Esophagus squamous epithelium (tissue), 5 donors: Measurements from ENCODE around the gene KLHL29. TPM values are rescaled to one million over a fixed set of nuclear protein-coding genes. Genes with fewer than 3 reads are reported as not detected.
A peak's percentile ranks its signal among the peaks of the same experiment; 100 is the strongest.

Experiments
- DNase-seq: peaks from one replicate; lab custom pipeline; 2025; lab: John Stamatoyannopoulos, UW
- H3K27ac ChIP-seq, 4 donors: fragments of 200-600 bp; sonication (generic); one replicate each; pipeline ENCODE4 v1.5.1; 2016 to 2019; ENCODE audit warnings: mild to moderate bottlenecking in 1 of 4
- H3K27me3 ChIP-seq, 4 donors: fragments of 200-600 bp; sonication (generic); 1 replicate in 3 of 4; 2 replicates in 1 of 4; pipeline versions ENCODE4 v1.5.1 to v1.6.0; 2017 to 2021; ENCODE audit warnings: antibody characterized with exemption in 1 of 4
- H3K36me3 ChIP-seq, 3 donors: fragments of 200-600 bp; sonication (generic); one replicate each; pipeline ENCODE4 v1.5.1; 2016 to 2019
- H3K4me1 ChIP-seq, 3 donors: fragments of 200-600 bp; sonication (generic); one replicate each; pipeline ENCODE4 v1.5.1; 2017 to 2019
- H3K4me3 ChIP-seq, 4 donors: fragments of 200-600 bp; sonication (generic); 1 replicate in 3 of 4; 2 replicates in 1 of 4; pipeline ENCODE4 v1.5.1; 2016 to 2019; ENCODE audit warnings: mild to moderate bottlenecking in 2 of 4, moderate library complexity in 1 of 4
- H3K9me3 ChIP-seq, 3 donors: fragments of 200-600 bp; sonication (generic); one replicate each; pipeline ENCODE4 v1.5.1; 2016 to 2019
- POLR2A ChIP-seq, 4 donors: fragments of 450-650 bp; IDR thresholded peaks; one replicate each; pipeline ENCODE4 v1.6.1; 2017; ENCODE audit warnings: antibody characterized with exemption in 4 of 4, mild to moderate bottlenecking in 4 of 4, moderate library complexity in 3 of 4
- WGBS, 2 donors: methylation state at CpG; one replicate each; pipeline ENCODE4 v1.1.5; 2018; 5-methylcytosine and 5-hydroxymethylcytosine counted together
- intact Hi-C: fragments of 100-400 bp; cut with DNase I; formaldehyde crosslinking; loops from one replicate; pipeline ENCODE4 v1.15.0; 2022
- total RNA-seq, 4 donors: library from RNA; depleted of rRNA; stranded (reverse); fragments of >200 nt; gene quantifications; one replicate each; pipeline ENCODE4 v1.1.0, GENCODE V29; 2016
- TF ChIP-seq, protein P1 (sequence below), 6 experiments: fragments of 450-650 bp in 4 of 6; fragments of 200-600 bp in 2 of 6; sonication (generic) in 2 of 6; IDR thresholded peaks; one replicate each; pipeline ENCODE4 v1.5.1; 2016 to 2019; ENCODE audit warnings: antibody characterized with exemption in 6 of 6, mild to moderate bottlenecking in 4 of 6, moderate library complexity in 4 of 6
- donor health status: DM: yes; HTN: yes; CAD: no.

Gene KLHL29
- total RNA-seq, 4 donors from 2014 or later: 3.4 to 11.8 (median 5.9) TPM

DNA sequence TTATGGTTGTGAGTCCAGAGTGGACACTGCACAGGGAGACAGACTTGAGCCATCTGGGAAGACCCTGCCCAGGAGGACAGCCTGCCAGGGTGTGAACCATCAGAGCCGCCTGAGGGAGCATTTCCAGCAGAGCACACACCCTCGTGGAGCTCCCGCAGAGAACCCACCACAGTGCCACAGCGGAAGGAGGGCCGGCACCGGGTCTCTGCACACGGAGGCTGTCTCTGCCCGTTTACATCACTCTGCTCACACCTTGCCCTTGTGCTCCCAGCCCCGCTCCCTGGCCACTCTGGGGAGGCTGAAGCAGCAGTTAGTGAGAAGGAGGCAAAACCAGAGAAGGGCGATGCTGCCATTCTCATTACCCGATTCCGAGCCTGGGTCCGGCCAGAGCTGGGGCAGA, 161.9 kb downstream of the KLHL29 start:
- Histone ChIP-seq H3K4me3 (no peak overlapping the region), H3K9me3 (no peaks in the 10 kb centered on the region), H3K27ac (no peak overlapping the region), H3K27me3 (no peaks in the 10 kb centered on the region), H3K36me3 (no peaks in the 10 kb centered on the region), H3K4me1 (peaks cover 8 to 54% (median 19%) of the 10 kb centered on the region in 3 donors)
- no peak for TF ChIP-seq POLR2A (IDR thresholded peaks at IDR 0.05)
- TF ChIP-seq, protein P1, sequence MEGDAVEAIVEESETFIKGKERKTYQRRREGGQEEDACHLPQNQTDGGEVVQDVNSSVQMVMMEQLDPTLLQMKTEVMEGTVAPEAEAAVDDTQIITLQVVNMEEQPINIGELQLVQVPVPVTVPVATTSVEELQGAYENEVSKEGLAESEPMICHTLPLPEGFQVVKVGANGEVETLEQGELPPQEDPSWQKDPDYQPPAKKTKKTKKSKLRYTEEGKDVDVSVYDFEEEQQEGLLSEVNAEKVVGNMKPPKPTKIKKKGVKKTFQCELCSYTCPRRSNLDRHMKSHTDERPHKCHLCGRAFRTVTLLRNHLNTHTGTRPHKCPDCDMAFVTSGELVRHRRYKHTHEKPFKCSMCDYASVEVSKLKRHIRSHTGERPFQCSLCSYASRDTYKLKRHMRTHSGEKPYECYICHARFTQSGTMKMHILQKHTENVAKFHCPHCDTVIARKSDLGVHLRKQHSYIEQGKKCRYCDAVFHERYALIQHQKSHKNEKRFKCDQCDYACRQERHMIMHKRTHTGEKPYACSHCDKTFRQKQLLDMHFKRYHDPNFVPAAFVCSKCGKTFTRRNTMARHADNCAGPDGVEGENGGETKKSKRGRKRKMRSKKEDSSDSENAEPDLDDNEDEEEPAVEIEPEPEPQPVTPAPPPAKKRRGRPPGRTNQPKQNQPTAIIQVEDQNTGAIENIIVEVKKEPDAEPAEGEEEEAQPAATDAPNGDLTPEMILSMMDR (IDR thresholded peaks at IDR 0.05): no peak
- no peak for DNase-seq
- intact Hi-C loops: no loop called here
- 89% methylated on average over 4 of the region's 13 CpGs; no CpG with 5 or more reads in 1 of the 2 donors for WGBS, 2 donors

DNA sequence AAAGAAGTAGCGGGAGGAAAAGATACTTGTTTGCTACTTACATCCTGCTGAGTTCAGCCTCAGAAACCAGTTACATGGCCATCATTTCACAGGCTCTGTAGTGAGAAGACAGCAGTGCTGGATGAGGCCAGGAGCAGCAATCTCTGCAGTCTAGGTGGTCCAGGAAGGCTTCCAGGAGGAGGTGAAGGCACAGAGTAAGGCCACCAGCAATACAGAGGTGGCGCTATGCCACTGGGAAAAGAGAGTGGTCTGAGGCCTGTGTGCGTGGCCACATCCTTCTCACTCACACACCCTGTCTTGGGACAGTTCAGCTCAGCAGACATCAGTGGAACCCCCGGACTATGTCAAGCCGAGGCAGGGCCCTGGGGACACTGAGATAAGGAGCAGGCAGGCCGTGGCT, 162.7 kb downstream of the KLHL29 start:
- Histone ChIP-seq H3K36me3 (no peaks in the 10 kb centered on the region), H3K4me3 (no peak overlapping the region), H3K27ac (no peak overlapping the region), H3K9me3 (no peaks in the 10 kb centered on the region), H3K4me1 (peaks cover 0 to 46% (median 10%) of the 10 kb centered on the region in 3 donors), H3K27me3 (no peaks in the 10 kb centered on the region)
- intact Hi-C loops: no loop called here
- 44 to 80% methylated on average over 5 to 6 of the region's 6 CpGs for WGBS, 2 donors
- TF ChIP-seq POLR2A (IDR thresholded peaks at IDR 0.05): no peak
- TF ChIP-seq, protein P1 (IDR thresholded peaks at IDR 0.05): no peak
- DNase-seq: no peak

DNA sequence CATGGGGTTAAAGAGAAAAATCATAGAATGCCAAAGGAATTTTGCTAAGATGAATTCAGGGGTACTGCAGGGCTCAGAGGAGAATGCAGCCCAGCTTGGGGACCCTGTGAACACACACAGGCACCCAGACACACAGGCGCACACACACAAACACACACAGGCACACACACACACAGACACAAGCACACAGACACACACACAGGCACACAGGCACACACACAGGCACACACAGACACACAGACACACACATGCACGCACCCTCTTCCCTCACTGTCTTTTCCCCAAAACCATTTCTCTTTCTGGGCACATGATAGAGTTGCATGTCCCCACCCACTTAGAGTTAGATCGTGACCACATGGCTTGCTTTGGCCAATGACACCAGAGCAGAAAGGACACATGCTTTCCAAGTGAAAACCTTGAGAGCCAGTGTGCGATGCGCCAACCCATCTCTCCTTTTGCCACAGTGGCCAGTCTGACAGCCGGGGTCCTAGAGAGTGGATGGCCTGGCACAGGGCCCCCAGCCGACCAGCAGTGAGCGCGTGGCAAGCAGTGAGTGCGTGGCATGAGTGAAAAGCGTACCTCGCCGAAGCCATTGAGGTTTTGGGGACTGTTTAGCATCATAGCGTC, 163.3 kb downstream of the KLHL29 start:
- no peaks in the 10 kb centered on the region for H3K36me3 ChIP-seq
- DNase-seq: no peak
- TF ChIP-seq POLR2A (IDR thresholded peaks at IDR 0.05): no peak
- TF ChIP-seq, protein P1 (IDR thresholded peaks at IDR 0.05): no peak
- no peak overlapping the region for H3K27ac ChIP-seq
- peaks cover under 1 to 45% (median 9%) of the 10 kb centered on the region in 3 donors for H3K4me1 ChIP-seq
- 88 to 95% methylated on average over 11 to 14 of the region's 14 CpGs for WGBS, 2 donors
- no peaks in the 10 kb centered on the region for H3K27me3 ChIP-seq
- no peak overlapping the region for H3K4me3 ChIP-seq
- intact Hi-C loops: no loop called here
- no peaks in the 10 kb centered on the region for H3K9me3 ChIP-seq

DNA sequence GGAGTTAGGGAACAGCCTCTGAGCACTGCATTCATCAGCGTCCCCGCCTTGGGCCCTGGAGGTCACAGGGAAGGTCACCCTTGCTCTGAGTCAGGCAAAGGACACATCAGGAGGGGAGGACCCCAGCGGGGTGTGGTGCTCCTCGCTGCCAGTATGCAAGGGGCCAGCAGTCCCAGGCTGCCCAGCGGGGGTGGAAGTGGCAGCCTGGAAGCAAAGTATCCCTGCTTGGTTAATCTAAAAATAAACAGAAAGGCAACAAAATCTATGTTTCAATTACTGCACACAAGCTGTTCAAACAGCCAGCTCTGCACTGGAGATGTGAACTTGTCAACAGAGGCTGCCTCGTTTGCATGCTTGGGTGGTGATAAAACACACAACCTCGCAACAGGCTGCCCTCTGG, 164.1 kb downstream of the KLHL29 start:
- Histone ChIP-seq H3K4me3 (no peak overlapping the region), H3K27me3 (no peaks in the 10 kb centered on the region), H3K4me1 (peaks cover 8 to 53% (median 17%) of the 10 kb centered on the region in 3 donors), H3K9me3 (no peaks in the 10 kb centered on the region), H3K36me3 (no peaks in the 10 kb centered on the region), H3K27ac (peak overlapping the region in 1 of 4 donors; percentile 14)
- no peak for TF ChIP-seq POLR2A (IDR thresholded peaks at IDR 0.05)
- intact Hi-C loops: no loop called here
- DNase-seq: no peak
- WGBS, 2 donors: 59 to 83% methylated on average over 5 of the region's 7 CpGs

DNA sequence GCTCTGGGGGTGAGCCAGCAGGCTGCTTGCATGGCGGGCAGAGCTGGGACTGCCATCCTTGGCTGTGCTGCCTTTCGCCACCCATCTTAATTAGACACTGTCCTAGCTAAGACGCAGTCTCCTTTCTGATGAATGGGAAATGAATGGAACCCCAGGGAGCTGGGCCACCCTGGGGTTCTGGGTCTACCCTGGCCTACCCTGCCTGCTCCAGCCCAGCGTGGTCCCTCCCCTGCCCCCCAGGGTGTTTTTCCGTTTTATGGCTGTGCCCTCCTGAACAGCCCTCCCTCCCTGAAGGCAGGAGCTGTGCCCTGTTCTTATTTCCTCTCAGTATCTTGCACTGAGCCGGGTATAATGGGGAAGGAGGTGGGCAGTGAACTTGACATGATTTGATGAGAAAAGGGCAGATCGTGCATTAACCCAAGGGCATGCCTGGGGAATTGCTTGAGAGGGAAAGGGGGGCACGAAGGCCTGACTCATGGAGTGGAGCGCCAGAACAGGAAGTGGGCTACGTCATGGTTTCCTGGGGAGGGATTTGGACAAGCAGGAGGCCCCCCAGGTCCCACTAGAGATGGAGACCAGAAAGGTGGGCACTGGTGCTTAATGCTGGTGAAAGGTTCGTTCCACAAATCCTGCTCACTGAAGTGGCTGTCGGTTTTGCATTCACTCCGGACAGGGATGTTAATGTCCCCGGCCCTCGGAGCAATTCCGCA, 165.0 kb downstream of the KLHL29 start:
- H3K9me3 ChIP-seq: no peaks in the 10 kb centered on the region
- intact Hi-C loops: no loop called here
- H3K36me3 ChIP-seq: no peaks in the 10 kb centered on the region
- no peaks in the 10 kb centered on the region for H3K27me3 ChIP-seq
- no peak overlapping the region for H3K4me3 ChIP-seq
- 59 to 76% methylated on average over 10 to 12 of the region's 16 CpGs for WGBS, 2 donors
- H3K4me1 ChIP-seq: peaks cover 12 to 57% (median 24%) of the 10 kb centered on the region in 3 donors
- H3K27ac ChIP-seq: peak overlapping the region in 1 of 4 donors; percentile 39
- TF ChIP-seq, protein P1 (IDR thresholded peaks at IDR 0.05): no peak
- no peak for TF ChIP-seq POLR2A (IDR thresholded peaks at IDR 0.05)
- DNase-seq: no peak
